Measurements from ENCODE around the gene LZTFL1.

The LZTFL1 gene, protein sequence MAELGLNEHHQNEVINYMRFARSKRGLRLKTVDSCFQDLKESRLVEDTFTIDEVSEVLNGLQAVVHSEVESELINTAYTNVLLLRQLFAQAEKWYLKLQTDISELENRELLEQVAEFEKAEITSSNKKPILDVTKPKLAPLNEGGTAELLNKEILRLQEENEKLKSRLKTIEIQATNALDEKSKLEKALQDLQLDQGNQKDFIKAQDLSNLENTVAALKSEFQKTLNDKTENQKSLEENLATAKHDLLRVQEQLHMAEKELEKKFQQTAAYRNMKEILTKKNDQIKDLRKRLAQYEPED

DNA sequence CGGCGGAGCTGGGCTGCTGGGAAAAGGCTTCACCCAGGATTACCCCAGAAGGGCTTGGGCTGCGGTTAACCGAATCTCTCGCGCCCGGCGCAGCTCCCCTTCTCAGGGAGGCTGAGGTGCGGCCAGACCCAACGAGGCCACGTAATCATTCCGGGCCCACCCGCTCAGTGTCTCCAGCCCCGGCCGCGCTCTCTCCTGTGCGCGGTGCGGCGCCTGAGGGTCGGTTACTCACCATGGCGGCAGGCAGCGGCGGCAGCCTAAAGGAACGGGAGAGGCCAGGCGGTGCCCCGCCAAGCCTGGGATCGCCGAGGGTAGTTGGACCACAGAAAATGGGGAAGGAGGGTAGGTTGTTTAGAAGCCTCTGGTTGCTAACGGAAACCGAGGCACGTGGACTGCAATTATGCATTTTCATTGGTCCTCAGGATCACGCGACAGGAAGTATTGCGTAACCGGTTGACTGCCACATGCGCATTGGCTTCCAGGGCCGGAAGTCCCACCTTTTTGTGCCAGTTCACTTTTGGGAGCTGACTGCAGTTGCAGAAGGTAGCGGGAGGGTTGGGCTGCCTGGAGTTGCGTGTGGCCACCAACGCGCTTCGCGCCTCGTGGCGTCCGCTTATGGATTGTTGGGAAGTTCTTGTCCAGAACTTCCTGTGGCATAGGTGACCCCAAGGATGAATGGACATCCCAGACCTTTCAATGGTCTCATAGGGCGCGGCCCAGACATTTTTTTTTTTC, at the start of gene LZTFL1:
LZTFL1 (minus strand) TSS at position 363 of the 735 bp plus-strand sequence; CDS start at position 235, 128 bp downstream.
- peak; percentile 93 for DNase-seq (ENCODE audit: low spot score)

DNA sequence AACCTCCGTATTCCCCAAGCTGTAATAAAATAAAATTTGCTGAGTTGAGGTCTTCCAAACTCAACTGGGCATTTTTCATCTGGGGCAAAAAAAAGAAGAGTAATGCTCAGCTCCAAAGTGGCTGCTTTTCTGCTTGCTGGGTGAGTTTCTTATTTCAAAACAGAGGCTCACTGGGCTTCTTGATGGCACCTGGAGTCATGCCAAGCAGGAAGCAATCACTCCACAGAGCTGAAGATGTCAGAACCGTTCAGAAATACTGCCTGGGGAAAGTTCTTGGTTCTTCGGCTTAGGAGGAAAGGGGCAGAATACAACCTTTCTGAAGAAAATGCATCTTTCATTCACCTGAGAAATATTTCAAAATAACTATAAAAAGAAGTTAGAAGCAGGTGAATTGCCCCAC, 48.5 kb upstream of the LZTFL1 start:
- peak; percentile 15 for DNase-seq (ENCODE audit: low spot score)

DNA sequence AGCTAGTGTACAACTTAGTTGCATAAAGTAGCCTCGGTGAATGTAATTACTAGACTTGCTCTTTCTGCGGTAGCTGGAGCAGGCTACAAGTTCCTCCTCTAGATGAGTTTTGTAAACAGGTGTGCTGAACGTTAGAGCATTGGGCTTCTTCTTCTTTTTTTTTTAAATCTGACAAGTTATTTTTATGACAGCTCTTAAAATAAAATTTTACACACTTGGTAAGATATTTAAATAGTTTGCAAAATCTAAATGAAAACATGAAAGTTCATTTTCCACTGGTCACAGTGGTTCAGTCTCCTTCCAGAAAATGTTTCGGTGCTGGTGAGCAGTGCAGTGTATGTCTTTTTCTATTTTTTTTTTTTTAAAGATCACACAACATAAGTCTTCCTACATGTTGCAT, 47.4 kb upstream of the LZTFL1 start:
- no peak for DNase-seq (ENCODE audit: low spot score)

DNA sequence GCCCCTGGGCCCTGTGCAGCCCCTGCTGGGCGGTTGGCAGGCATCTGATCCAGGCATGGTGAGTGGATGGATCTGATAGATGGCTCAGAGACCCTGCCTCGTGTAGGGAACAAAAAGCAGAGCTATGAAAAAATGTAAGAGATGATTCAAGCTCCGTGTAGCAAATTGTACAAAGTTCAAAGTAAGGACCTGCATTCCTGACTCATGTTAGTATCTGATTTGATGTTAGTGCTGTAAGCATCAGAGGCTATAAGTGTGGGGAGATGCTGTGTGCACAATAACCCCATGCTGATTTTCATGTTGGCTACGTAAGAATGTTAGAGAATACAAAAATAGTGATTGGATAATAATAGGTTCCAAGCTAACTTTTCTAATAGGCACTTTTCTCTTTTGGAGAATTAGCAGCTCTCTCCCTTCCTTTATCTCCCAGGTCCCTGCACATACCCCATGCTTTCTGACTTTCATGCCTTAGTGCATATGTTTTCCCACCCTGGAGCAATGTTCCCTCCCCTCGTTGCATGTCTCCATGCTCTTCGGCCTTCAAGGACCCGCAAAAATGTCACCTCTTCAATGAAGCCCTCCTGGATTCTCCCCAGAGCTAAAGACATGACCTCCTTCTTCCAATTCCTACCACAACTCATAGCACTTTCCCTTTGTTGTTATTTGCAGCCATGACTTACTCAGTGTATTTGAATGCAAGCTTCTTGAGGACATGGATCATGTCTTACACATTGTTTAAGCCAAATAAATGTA, 46.0 kb upstream of the LZTFL1 start:
- DNase-seq (ENCODE audit: low spot score): no peak

DNA sequence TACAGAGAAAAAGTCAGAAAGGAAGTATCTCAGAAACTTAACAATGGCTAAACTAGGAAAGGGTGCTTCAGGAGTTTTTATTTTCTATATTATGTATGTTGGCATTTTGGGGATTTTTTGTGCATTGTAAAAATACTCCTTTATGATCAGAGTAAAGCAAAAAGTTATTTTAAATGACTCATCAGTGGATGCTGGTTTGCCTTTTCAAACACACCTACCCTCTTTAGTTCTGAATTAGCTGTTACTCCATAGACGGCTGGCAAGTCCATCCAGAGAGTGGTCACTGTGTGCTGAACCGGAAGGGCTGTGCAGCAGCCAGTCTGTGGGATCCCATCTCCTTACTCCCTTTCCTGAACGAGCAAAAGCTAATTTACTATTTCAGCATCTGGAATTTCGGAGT, 45.4 kb upstream of the LZTFL1 start:
- DNase-seq (ENCODE audit: low spot score): no peak

DNA sequence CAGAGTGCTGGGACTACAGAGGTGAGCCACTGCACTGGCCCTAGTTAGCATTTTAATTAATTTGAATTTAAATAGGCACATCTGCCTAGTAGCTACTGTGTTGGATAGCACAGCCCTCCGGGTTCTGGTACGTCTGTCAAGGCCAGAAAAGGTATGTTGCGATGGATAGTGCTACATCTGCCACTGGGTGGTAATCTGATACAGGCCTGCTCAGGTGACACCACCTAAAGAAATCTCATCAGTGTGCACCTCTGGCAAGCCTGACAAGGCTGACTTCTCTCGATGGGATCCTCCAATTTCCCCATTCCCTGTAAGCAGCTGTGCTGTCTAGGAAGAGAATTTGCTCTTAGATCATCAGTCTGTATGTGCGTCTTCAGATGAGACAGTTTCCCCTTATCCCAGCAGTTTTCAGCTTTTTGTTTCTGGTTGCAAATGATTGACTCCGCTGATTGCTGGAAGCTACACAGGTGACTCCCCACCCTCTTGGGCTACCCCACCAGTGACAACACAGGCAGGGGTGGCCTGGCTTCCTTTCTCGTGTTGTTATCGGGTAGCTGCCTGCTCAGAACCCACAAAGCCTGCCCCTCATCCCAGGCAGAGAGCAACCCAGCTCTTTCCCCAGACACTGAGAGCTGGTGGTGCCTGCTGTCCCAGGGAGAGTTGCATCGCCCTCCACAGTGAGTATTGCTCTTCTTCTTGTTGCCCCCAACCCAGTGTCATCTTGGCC, 44.2 kb upstream of the LZTFL1 start, which contains the start of gene CCR9:
CCR9 (plus strand) TSS at position 565 of the 727 bp plus-strand sequence. CDS start 8,391 bp downstream, outside the sequence.
- DNase-seq (ENCODE audit: low spot score): no peak

DNA sequence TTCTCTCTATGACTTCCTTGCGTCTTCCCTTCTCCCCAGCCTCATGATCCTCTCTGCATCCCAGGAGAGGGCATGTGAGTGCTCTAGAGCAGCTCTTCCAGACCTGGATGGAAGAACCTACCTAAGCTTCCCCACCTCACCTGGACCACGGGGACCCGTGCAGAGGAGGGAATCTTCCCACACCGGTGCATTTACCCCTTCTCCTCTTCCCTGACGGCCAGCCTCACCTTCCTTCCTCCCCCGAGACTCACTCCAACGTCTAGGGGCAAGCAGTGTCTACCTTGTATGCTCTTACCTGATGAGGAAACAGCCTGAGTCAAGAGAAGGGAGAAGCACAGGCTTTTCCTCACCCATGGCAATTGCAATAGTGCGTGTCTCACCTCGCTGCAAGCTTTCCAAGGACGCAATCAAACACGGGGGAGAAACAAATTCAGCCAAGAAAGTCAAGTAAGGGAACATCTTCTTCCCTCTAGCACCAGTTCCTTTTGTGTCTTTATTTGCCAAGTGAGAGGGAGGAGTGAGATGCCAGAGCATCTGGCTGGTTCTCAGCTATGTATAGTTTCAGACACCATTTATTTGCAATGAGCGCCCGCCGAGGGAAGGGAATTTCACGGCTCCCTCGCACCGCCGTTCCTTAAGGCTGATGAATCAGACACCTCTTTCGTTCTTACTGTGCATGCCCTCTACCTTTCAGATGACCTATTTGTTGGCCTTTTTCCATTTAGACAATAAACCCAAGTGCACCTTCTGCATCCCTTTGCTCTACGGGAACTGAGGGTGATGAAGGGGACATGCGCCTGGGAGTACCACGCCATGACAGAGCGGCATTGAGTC, 42.7 kb upstream of the LZTFL1 start:
- no peak for DNase-seq (ENCODE audit: low spot score)

DNA sequence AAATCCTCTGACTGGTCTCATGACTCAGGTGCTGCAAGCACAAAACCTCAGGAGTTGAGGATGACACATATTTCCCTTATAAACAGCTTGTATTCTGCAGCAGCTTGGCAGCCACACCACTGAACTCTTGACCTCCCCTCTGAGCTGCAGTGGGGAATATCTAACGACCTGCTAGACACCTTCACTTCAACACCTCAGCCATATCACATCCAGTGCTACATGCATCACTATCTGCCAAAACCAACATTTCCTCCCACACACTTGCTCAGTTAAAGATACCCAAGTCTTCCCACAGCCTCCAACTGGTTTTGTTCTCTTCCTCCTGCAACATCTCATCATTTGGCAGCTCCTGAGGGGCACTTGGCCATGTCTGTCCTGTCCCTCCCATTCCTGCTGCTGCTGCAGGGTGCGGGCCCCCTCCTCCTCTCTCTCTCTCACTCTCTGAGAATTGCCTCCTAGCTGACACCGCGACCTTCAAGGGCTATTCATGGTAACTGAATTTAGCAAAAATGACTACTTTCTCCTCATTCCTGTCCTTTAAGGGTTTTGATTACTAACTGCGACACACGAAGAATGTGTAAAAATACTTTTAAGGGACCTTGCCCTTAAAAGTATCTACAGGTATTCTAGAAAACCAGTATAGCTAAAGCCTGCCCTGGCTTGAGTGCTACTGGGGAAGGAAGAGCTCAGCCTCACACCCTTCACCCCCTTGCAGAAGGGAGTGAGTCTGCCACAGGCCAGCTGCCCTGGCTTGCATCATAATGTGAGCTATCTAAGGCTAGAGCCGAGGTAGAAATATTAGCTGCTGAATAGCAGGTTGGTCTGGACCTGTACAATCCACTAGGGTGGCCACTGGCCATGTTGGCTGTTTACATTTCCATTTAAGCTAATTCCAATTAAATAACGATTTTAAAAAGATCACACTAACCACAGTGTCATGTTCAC, 39.4 kb upstream of the LZTFL1 start:
- DNase-seq (ENCODE audit: low spot score): peak; percentile 70

DNA sequence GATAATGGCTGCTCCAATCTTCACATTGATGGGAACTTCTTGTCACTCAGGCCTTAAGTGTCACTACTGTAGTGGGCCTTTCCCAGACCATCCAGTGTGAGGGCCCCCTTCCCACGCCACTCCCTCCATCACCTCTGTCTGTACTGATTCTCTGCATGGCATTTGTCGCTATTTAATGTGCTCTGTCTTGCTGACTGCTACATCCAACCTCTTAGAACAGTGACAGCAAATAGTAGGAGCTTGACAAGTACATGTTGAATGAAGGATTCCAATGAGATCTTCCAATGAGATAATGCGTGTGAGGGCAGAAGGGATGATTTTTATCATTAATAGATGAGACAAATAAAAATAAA, 38.8 kb upstream of the LZTFL1 start:
- no peak for DNase-seq (ENCODE audit: low spot score)

DNA sequence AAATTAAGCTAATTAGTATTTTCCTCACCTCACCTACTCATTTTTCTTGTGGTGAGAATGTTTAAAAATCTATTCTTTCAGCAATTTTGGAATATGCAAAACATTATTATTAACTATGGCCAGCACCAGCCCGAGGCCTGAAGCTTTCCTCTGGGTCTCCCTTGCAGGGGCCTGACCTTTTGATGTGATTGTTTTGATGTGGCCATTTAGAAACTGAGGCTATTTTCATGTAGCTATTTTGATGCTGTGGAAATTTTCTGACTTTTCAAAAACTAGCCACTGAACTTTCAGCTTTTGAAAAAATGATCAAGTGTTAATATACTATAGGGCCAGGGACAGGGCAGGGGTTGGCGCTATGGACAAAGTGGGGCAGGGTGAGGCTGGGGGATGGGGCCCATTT, 36.2 kb upstream of the LZTFL1 start:
- no peak for DNase-seq (ENCODE audit: low spot score)

DNA sequence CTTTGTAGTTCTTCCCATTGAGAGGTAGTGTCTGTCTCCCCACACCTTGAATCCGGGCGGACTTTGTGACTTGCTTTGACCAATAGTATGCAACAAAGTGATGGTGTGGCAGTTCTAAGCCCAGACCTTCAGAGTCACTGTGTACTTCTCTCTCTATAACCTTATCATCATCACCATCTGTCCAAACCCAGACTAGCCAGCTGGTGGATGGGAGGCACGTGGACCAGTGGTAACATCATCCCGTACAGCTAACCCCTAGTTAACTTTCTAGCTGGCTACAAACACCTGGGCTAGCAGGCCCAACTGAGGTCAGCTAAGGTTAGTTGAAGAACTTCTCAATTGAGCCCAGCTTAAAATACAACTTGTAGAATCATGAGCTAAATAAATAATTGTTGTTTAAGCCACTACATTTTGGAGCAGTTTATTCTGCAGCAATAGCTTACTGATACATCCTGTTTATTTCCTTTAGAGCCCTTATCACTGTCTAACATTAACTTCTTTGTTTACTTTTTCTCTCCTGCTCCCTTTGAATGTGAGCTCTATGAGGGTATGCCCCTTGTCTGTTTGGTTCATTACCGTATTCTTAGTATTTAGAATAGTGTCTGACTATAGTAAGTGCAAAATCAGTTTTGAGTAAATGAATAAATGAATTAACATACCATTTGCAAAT, 32.9 kb upstream of the LZTFL1 start:
- no peak for DNase-seq (ENCODE audit: low spot score)

DNA sequence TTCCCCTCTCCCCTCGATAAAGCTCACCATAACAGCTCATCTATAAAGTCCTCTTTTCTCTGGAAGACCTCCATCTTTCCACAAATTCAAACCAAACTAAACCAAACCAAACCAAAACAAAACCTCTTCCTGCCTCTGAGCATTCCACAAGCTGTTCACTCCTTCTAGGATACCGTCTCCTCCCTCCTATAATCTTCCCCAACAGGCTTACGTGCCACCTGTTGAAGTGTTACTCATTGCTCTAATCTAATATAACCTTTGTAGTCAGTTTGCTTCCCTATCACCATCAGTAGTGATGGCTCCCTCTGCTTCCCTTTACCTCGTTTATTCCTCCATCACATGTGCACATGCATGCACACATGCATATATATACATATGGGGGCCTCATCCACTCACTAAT, 31.7 kb upstream of the LZTFL1 start:
- no peak for DNase-seq (ENCODE audit: low spot score)

DNA sequence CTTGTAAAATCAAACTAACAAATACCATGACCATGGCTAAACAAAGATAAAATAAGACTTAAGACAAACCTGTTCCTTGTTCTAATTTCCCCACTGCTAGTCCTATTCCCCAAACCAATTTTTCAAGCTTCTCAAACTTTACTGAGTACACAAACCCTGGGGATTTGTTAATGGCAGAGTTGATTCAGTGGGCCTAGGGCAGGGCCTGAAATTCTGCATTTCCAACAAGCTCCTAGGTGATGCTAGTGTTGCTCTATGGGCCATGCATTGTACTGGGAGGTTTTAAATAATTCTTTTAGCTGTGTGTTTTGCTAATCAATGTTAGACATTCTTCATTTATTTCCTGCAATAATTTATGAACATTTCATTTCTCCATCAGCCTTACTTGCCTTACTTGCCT, 31.1 kb upstream of the LZTFL1 start:
- no peak for DNase-seq (ENCODE audit: low spot score)

DNA sequence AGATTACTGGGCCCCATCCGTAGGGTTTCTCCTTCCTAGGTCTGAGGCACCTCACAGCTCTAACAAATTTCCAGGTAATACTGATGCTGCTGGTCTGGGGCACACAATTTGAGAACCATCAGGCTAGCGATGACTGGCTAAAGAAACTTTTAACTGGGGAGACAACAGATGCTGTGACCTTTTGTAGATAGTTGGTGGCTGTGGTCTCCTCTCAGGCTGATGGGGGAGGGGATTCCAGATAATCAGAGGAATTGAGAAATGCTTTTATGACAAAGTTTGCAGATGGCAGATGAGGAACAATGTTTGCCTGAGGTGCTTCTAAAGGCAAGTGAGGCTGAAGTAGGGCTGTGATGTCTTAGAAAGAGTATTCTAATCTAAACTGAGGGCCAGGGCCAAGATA, 30.6 kb upstream of the LZTFL1 start:
- DNase-seq (ENCODE audit: low spot score): no peak

DNA sequence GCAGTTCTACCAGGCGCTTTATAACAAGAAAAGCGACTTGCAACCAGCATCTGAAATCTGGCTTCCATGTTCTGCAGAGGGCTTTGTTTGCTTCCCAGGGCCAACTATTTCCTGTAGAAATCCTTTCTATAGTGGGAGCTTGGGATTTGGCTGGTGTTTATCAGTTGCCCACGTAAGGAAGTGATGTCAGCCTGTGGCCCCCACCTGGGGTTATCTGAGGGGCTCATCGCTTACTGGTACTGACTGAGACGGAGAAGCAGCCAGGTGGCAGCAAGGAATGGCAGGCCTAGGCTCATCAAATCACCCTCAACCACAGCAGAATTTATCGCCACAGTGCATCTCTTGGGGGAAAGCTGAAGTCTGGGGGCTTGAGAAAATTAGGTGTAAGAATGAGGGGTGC, 29.9 kb upstream of the LZTFL1 start:
- DNase-seq (ENCODE audit: low spot score): no peak

DNA sequence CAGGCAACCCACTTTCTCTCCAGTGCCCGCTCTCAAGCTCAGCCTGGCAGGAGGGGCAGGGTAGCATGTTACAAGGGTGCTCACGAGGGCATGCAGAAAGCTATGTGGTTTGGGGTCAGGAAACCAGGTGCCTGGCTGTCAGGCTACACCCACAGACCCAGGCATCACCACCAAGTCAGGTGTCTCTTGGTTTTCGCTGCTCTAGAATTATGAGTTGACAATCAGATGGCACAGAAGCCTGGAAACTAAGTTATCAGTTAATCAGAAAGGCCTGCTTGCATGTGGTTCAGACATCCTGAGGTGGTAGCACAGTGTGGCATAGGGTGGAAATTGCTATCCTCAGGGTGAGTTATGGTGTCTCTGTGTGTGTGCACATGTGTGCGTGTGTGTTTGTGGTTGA, 28.2 kb upstream of the LZTFL1 start:
- peak; percentile 76 for DNase-seq (ENCODE audit: low spot score)

DNA sequence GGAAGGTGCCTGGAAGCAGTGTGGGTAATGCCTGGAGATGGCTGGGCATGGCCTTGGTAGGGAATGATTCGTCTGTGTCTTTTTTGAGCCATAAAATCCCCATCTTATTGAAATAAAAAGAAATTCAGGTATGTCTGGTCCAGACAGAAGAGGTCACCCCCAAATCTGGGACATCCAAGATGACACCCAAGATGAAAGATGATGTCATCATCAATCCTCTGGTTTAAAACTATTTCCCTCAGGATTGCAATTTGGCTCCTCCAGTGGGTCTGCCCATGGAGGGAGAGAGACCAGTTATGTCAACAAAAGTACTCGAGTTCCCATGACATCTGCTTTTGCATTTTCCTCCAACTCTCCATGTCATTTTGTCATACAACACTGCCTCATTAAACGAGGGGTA, 27.7 kb upstream of the LZTFL1 start:
- no peak for DNase-seq (ENCODE audit: low spot score)

DNA sequence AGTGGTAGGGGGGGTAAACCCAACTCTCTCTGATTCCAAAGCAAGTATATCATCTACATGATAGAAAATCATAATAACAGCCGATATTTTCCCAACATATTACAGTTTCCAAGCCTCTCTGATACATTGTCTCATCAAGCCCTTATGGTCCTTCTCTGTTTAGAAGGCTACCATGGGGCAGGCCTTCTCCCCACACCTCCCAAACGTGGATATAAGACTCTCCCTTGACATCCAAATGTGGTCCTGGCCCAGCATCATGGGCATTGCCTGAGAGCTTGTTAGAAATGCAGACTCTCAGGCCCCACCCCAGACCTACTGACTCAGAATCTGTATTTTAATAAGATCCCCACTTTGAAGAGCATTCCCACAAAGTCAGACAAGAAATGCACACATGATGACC, 26.7 kb upstream of the LZTFL1 start:
- DNase-seq (ENCODE audit: low spot score): no peak

DNA sequence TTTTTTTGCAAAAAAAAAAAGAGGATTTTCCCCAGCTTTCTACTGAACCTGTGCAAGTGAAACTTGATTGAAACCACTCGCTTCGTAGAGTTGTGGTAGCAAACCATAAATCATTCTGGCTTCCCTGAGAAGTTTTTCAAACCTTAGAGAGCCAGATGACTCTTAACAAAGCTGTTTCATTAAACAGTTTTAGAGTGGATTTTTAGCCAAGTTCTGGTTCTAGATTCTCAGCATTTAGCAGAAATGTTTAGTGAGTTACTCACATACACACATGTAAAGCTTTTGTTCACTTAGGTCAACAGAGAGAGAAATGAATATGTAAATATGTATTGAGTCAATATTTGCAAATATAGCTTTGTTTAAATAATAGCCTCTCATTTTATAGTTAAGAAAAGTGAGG, 26.3 kb upstream of the LZTFL1 start:
- DNase-seq (ENCODE audit: low spot score): no peak

DNA sequence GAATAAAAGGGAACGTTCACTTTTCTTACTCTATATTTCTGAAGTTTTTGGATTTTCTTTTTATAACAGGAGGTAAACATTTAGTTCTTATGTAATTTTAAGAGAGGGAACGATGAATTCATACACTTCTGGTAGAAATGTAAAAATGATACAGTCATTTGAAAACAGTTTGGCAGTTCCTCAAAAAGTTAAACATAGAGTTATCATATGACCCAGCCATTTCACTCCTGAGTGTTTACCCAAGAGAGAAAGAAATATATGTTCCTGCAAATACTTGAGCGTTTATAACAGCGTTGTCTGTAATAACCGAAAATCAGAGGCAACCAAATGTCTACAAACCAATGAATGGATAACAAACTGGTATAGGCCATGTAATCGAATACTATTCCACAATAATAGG, 23.6 kb upstream of the LZTFL1 start:
- DNase-seq (ENCODE audit: low spot score): no peak
